ENCODE measurements around the gene SETD1B.

DNA sequence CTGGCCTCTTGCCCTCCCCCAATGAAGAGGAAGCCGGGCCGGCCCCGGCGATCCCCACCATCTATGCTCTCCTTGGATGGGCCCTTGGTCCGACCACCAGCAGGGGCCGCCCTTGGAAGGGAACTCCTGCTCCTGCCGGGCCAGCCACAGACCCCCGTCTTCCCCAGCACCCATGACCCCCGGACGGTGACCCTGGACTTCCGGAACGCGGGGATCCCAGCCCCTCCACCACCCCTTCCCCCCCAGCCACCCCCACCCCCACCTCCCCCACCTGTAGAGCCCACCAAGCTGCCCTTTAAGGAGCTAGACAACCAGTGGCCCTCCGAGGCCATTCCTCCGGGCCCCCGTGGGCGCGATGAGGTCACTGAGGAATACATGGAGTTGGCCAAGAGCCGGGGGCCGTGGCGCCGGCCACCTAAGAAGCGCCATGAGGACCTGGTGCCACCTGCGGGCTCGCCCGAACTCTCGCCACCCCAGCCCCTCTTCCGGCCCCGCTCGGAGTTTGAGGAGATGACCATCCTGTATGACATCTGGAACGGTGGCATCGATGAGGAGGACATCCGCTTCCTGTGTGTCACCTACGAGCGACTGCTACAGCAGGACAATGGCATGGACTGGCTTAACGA lies 19.4 kb downstream of the SETD1B start:
- TF ChIP-seq EZH2phosphoT487 (IDR thresholded peaks at IDR 0.05; ENCODE audit: borderline replicate concordance, low read length): no peak
- TF ChIP-seq, protein P1, sequence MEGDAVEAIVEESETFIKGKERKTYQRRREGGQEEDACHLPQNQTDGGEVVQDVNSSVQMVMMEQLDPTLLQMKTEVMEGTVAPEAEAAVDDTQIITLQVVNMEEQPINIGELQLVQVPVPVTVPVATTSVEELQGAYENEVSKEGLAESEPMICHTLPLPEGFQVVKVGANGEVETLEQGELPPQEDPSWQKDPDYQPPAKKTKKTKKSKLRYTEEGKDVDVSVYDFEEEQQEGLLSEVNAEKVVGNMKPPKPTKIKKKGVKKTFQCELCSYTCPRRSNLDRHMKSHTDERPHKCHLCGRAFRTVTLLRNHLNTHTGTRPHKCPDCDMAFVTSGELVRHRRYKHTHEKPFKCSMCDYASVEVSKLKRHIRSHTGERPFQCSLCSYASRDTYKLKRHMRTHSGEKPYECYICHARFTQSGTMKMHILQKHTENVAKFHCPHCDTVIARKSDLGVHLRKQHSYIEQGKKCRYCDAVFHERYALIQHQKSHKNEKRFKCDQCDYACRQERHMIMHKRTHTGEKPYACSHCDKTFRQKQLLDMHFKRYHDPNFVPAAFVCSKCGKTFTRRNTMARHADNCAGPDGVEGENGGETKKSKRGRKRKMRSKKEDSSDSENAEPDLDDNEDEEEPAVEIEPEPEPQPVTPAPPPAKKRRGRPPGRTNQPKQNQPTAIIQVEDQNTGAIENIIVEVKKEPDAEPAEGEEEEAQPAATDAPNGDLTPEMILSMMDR (IDR thresholded peaks at IDR 0.05; ENCODE audit: low read depth, low read length, poor library complexity, severe bottlenecking): no peak

All from DOHH2 (cell line).